Hepatocyte (in vitro differentiated cells): ENCODE measurements around the gene RDH14. TPM values are rescaled to one million over a fixed set of nuclear protein-coding genes. Genes with fewer than 3 reads are reported as not detected.

Experiments used
- DNase-seq: peaks from one replicate; pipeline ENCODE4 v3.0.0-alpha.2; 2016; ENCODE audit warnings: low spot score
- H2AFZ ChIP-seq: fragments of 200-600 bp; sonication (generic); 2 replicates; pipeline ENCODE4 v1.6.0; 2016; ENCODE audit warnings: antibody characterized with exemption, mild to moderate bottlenecking
- H3K27ac ChIP-seq: fragments of 200-600 bp; sonication (generic); 2 replicates; pipeline ENCODE4 v1.5.1; 2016; ENCODE audit warnings: mild to moderate bottlenecking
- H3K27me3 ChIP-seq: fragments of 200-600 bp; sonication (generic); 2 replicates; pipeline ENCODE4 v1.6.1; 2016
- H3K36me3 ChIP-seq: fragments of 200-600 bp; sonication (generic); replicated peaks from 2 replicates; pipeline ENCODE4 v1.5.1; 2016; ENCODE audit warnings: low read depth; ENCODE audit not compliant: insufficient read depth
- H3K4me1 ChIP-seq: fragments of 200-600 bp; sonication (generic); 2 replicates; pipeline ENCODE4 v1.5.1; 2016; ENCODE audit warnings: mild to moderate bottlenecking, moderate library complexity; ENCODE audit not compliant: insufficient read depth
- H3K4me2 ChIP-seq: fragments of 200-600 bp; sonication (generic); 2 replicates; pipeline ENCODE4 v1.6.0; 2016
- H3K4me3 ChIP-seq: fragments of 200-600 bp; sonication (generic); 2 replicates; pipeline ENCODE4 v1.5.1; 2016; ENCODE audit warnings: mild to moderate bottlenecking
- H3K79me2 ChIP-seq: fragments of 200-600 bp; sonication (generic); 2 replicates; pipeline ENCODE4 v1.6.0; 2017; ENCODE audit warnings: mild to moderate bottlenecking
- H3K9me2 ChIP-seq: fragments of 200-600 bp; sonication (generic); replicated peaks from 2 replicates; pipeline ENCODE4 v1.6.0; 2017; ENCODE audit warnings: mild to moderate bottlenecking; ENCODE audit not compliant: insufficient read depth
- H3K9me3 ChIP-seq: fragments of 200-600 bp; sonication (generic); 2 replicates; pipeline ENCODE4 v1.5.1; 2016; ENCODE audit warnings: low read depth, mild to moderate bottlenecking
- H4K20me1 ChIP-seq: fragments of 200-600 bp; sonication (generic); 2 replicates; pipeline ENCODE4 v1.6.0; 2016; ENCODE audit warnings: mild to moderate bottlenecking; ENCODE audit not compliant: insufficient read depth, poor library complexity, severe bottlenecking
- EZH2 ChIP-seq: fragments of 200-600 bp; sonication (generic); IDR thresholded peaks from 2 replicates; pipeline ENCODE4 v1.6.1; 2016; ENCODE audit warnings: antibody characterized with exemption, mild to moderate bottlenecking, borderline replicate concordance
- EZH2phosphoT487 ChIP-seq: fragments of 200-600 bp; sonication (generic); IDR thresholded peaks from one replicate; pipeline ENCODE4 v1.6.1; 2018; ENCODE audit warnings: antibody characterized with exemption, mild to moderate bottlenecking, low read depth, moderate library complexity; ENCODE audit not compliant: unreplicated experiment, severe bottlenecking
- WGBS: methylation state at CpG from one replicate; pipeline ENCODE4 v1.1.6; 2016; ENCODE audit warnings: low lambda C conversion rate; ENCODE audit errors: missing lambda C conversion rate; 5-methylcytosine and 5-hydroxymethylcytosine counted together
- polyA plus RNA-seq: library from polyadenylated mRNA; unstranded; fragments of >200 nt; fragmentation: Nextera tagmentation; extraction: Ambion mirVana; gene quantifications from 2 replicates; pipeline ENCODE4 v1.2.1, GENCODE V29; 2016
- total RNA-seq: library from RNA; depleted of rRNA; stranded (reverse); fragments of >200 nt; gene quantifications from 2 replicates; pipeline ENCODE4 v1.2.3, GENCODE V29; 2014
- TF ChIP-seq, protein P1 (sequence below): fragments of 200-600 bp; sonication (generic); IDR thresholded peaks from 2 replicates; pipeline ENCODE4 v1.5.1; 2016; ENCODE audit warnings: antibody characterized with exemption, mild to moderate bottlenecking; ENCODE audit not compliant: poor library complexity

RDH14 gene
- total and polyA plus RNA-seq, 2 experiments from 2014 or later, result 38.2 to 46.5 TPM

- TF ChIP-seq EZH2 (no peak), EZH2phosphoT487 (no peak)
- TF ChIP-seq, protein P1, sequence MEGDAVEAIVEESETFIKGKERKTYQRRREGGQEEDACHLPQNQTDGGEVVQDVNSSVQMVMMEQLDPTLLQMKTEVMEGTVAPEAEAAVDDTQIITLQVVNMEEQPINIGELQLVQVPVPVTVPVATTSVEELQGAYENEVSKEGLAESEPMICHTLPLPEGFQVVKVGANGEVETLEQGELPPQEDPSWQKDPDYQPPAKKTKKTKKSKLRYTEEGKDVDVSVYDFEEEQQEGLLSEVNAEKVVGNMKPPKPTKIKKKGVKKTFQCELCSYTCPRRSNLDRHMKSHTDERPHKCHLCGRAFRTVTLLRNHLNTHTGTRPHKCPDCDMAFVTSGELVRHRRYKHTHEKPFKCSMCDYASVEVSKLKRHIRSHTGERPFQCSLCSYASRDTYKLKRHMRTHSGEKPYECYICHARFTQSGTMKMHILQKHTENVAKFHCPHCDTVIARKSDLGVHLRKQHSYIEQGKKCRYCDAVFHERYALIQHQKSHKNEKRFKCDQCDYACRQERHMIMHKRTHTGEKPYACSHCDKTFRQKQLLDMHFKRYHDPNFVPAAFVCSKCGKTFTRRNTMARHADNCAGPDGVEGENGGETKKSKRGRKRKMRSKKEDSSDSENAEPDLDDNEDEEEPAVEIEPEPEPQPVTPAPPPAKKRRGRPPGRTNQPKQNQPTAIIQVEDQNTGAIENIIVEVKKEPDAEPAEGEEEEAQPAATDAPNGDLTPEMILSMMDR, result no peak
- Histone ChIP-seq H3K27me3 (no peaks in the 10 kb centered on the region), H3K4me2 (no peak overlapping the region), H3K36me3 (no peaks in the 10 kb centered on the region), H3K9me2 (no peaks in the 10 kb centered on the region), H3K27ac (no peak overlapping the region), H3K4me1 (no peaks in the 10 kb centered on the region), H3K4me3 (no peak overlapping the region), H4K20me1 (no peaks in the 10 kb centered on the region), H2AFZ (no peak overlapping the region), H3K79me2 (no peaks in the 10 kb centered on the region), H3K9me3 (no peaks in the 10 kb centered on the region)
- no peak for DNase-seq
- WGBS, result 89% methylated on average over 1 of the region's 1 CpG
Observed at GRCh38 chr2:18588802-18589201, 28.3 kb upstream of the RDH14 start.

DNA sequence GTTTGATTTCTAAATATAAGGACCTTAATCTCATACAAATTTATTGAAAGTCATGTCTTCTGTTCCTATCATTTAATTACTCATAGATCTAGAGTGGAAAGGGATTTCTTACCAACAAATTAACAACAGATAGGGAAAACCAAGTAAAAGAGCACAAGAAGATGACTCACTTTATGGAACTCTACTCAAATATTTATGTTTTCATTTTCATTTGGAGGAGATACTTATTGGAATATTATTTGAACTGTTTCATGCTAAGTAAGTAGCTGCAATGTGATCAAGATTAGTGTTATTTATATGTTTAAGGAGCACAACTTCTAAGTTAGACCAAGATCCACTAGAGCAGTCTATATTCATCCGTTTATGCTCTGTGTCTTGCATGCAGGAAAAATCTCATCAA, 27.6 kb upstream of the RDH14 start:
- no peak for DNase-seq
- H3K36me3 ChIP-seq, result no peaks in the 10 kb centered on the region
- H4K20me1 ChIP-seq, result no peaks in the 10 kb centered on the region
- TF ChIP-seq, protein P1, result no peak
- TF ChIP-seq EZH2phosphoT487 (no peak), EZH2 (no peak)
- H3K4me1 ChIP-seq, result no peaks in the 10 kb centered on the region
- no peak overlapping the region for H3K27ac ChIP-seq
- H3K27me3 ChIP-seq, result no peaks in the 10 kb centered on the region
- WGBS, result 88% methylated on average over 1 of the region's 1 CpG
- no peak overlapping the region for H3K4me2 ChIP-seq
- no peaks in the 10 kb centered on the region for H3K9me2 ChIP-seq
- no peak overlapping the region for H2AFZ ChIP-seq
- H3K79me2 ChIP-seq, result no peaks in the 10 kb centered on the region
- no peak overlapping the region for H3K4me3 ChIP-seq
- H3K9me3 ChIP-seq, result no peaks in the 10 kb centered on the region

DNA sequence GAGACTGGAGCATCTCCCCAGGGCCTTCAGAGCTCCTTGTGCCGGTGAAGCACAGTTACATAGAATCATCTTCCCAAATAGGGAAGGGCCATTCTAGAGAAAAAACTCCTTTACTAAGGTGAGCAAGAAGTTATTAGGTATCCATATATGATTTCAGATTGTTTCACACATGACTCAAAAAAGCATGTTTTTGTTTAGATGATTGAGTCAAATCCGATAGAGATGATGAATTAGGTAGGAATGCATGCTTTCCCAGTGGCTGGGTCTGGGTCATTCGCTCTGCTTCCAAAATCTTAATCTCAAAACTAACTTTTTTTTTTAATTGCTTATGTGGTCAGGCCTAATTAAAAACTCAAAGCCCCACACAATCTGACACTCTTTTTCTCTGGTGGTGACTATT, 25.1 kb upstream of the RDH14 start:
- no peak overlapping the region for H3K4me3 ChIP-seq
- no peaks in the 10 kb centered on the region for H3K9me3 ChIP-seq
- no peaks in the 10 kb centered on the region for H3K79me2 ChIP-seq
- no peaks in the 10 kb centered on the region for H3K27me3 ChIP-seq
- H3K4me1 ChIP-seq, result no peaks in the 10 kb centered on the region
- 95% methylated on average over 3 of the region's 3 CpGs for WGBS
- H3K4me2 ChIP-seq, result no peak overlapping the region
- no peaks in the 10 kb centered on the region for H3K36me3 ChIP-seq
- no peaks in the 10 kb centered on the region for H4K20me1 ChIP-seq
- no peak overlapping the region for H2AFZ ChIP-seq
- no peak for DNase-seq
- no peak for TF ChIP-seq EZH2phosphoT487
- no peak for TF ChIP-seq EZH2
- TF ChIP-seq, protein P1, result no peak
- no peak overlapping the region for H3K27ac ChIP-seq
- no peaks in the 10 kb centered on the region for H3K9me2 ChIP-seq

- WGBS, result over 99% methylated on average over 25 of the region's 32 CpGs
- Histone ChIP-seq H4K20me1 (no peaks in the 10 kb centered on the region), H3K27me3 (no peaks in the 10 kb centered on the region), H3K9me3 (no peaks in the 10 kb centered on the region), H3K79me2 (no peaks in the 10 kb centered on the region), H3K4me1 (no peaks in the 10 kb centered on the region), H3K36me3 (no peaks in the 10 kb centered on the region), H3K4me3 (no peak overlapping the region), H3K27ac (no peak overlapping the region), H2AFZ (no peak overlapping the region), H3K9me2 (no peaks in the 10 kb centered on the region), H3K4me2 (no peak overlapping the region)
- TF ChIP-seq, protein P1, result no peak
- no peak for TF ChIP-seq EZH2phosphoT487
- no peak for DNase-seq
Observed at GRCh38 chr2:18584608-18584954, 24.1 kb upstream of the RDH14 start.
